Hepatocyte (in vitro differentiated cells): ENCODE measurements around the gene SLC26A8. TPM values are rescaled to one million over a fixed set of nuclear protein-coding genes. Genes with fewer than 3 reads are reported as not detected.
A peak's percentile ranks its signal among the peaks of the same experiment; 100 is the strongest.

ENCODE experiments used
- DNase-seq: peaks from one replicate; pipeline ENCODE4 v3.0.0-alpha.2; 2016; ENCODE audit warnings: low spot score
- H2AFZ ChIP-seq: fragments of 200-600 bp; sonication (generic); 2 replicates; pipeline ENCODE4 v1.6.0; 2016; ENCODE audit warnings: antibody characterized with exemption, mild to moderate bottlenecking
- H3K27ac ChIP-seq: fragments of 200-600 bp; sonication (generic); 2 replicates; pipeline ENCODE4 v1.5.1; 2016; ENCODE audit warnings: mild to moderate bottlenecking
- H3K27me3 ChIP-seq: fragments of 200-600 bp; sonication (generic); 2 replicates; pipeline ENCODE4 v1.6.1; 2016
- H3K36me3 ChIP-seq: fragments of 200-600 bp; sonication (generic); replicated peaks from 2 replicates; pipeline ENCODE4 v1.5.1; 2016; ENCODE audit warnings: low read depth; ENCODE audit not compliant: insufficient read depth
- H3K4me1 ChIP-seq: fragments of 200-600 bp; sonication (generic); 2 replicates; pipeline ENCODE4 v1.5.1; 2016; ENCODE audit warnings: mild to moderate bottlenecking, moderate library complexity; ENCODE audit not compliant: insufficient read depth
- H3K4me2 ChIP-seq: fragments of 200-600 bp; sonication (generic); 2 replicates; pipeline ENCODE4 v1.6.0; 2016
- H3K4me3 ChIP-seq: fragments of 200-600 bp; sonication (generic); 2 replicates; pipeline ENCODE4 v1.5.1; 2016; ENCODE audit warnings: mild to moderate bottlenecking
- H3K79me2 ChIP-seq: fragments of 200-600 bp; sonication (generic); 2 replicates; pipeline ENCODE4 v1.6.0; 2017; ENCODE audit warnings: mild to moderate bottlenecking
- H3K9me2 ChIP-seq: fragments of 200-600 bp; sonication (generic); replicated peaks from 2 replicates; pipeline ENCODE4 v1.6.0; 2017; ENCODE audit warnings: mild to moderate bottlenecking; ENCODE audit not compliant: insufficient read depth
- H3K9me3 ChIP-seq: fragments of 200-600 bp; sonication (generic); 2 replicates; pipeline ENCODE4 v1.5.1; 2016; ENCODE audit warnings: low read depth, mild to moderate bottlenecking
- H4K20me1 ChIP-seq: fragments of 200-600 bp; sonication (generic); 2 replicates; pipeline ENCODE4 v1.6.0; 2016; ENCODE audit warnings: mild to moderate bottlenecking; ENCODE audit not compliant: insufficient read depth, poor library complexity, severe bottlenecking
- CTCF ChIP-seq: fragments of 200-600 bp; sonication (generic); IDR thresholded peaks from 2 replicates; pipeline ENCODE4 v1.5.1; 2016; ENCODE audit warnings: antibody characterized with exemption, mild to moderate bottlenecking; ENCODE audit not compliant: poor library complexity
- EZH2 ChIP-seq: fragments of 200-600 bp; sonication (generic); IDR thresholded peaks from 2 replicates; pipeline ENCODE4 v1.6.1; 2016; ENCODE audit warnings: antibody characterized with exemption, mild to moderate bottlenecking, borderline replicate concordance
- EZH2phosphoT487 ChIP-seq: fragments of 200-600 bp; sonication (generic); IDR thresholded peaks from one replicate; pipeline ENCODE4 v1.6.1; 2018; ENCODE audit warnings: antibody characterized with exemption, mild to moderate bottlenecking, low read depth, moderate library complexity; ENCODE audit not compliant: unreplicated experiment, severe bottlenecking
- WGBS: methylation state at CpG from one replicate; pipeline ENCODE4 v1.1.6; 2016; ENCODE audit warnings: low lambda C conversion rate; ENCODE audit errors: missing lambda C conversion rate; 5-methylcytosine and 5-hydroxymethylcytosine counted together
- polyA plus RNA-seq: library from polyadenylated mRNA; unstranded; fragments of >200 nt; fragmentation: Nextera tagmentation; extraction: Ambion mirVana; gene quantifications from 2 replicates; pipeline ENCODE4 v1.2.1, GENCODE V29; 2016
- total RNA-seq: library from RNA; depleted of rRNA; stranded (reverse); fragments of >200 nt; gene quantifications from 2 replicates; pipeline ENCODE4 v1.2.3, GENCODE V29; 2014

SLC26A8 gene
- total and polyA plus RNA-seq, 2 experiments from 2014 or later, result not detected

- H3K9me2 ChIP-seq, result no peaks in the 10 kb centered on the region
- peak overlapping the region; percentile 33 for H3K27ac ChIP-seq
- no peaks in the 10 kb centered on the region for H3K9me3 ChIP-seq
- DNase-seq, result no peak
- no peaks in the 10 kb centered on the region for H3K27me3 ChIP-seq
- 84% methylated on average over 4 of the region's 4 CpGs for WGBS
- peaks cover 98% of the 10 kb centered on the region for H4K20me1 ChIP-seq
- peak overlapping the region; percentile 12 for H3K4me2 ChIP-seq
- no peak overlapping the region for H2AFZ ChIP-seq
- no peaks in the 10 kb centered on the region for H3K36me3 ChIP-seq
- peaks cover 23% of the 10 kb centered on the region for H3K4me1 ChIP-seq
- H3K79me2 ChIP-seq, result peaks cover 100% of the 10 kb centered on the region
- H3K4me3 ChIP-seq, result no peak overlapping the region
- TF ChIP-seq CTCF, result no peak
These were observed 13.9 kb upstream of the SLC26A8 start for GRCh38 chr6:36038120-36038876.

GRCh38 chr6:36035225-36035624 is 10.8 kb upstream of the SLC26A8 start:
- Histone ChIP-seq H2AFZ (no peak overlapping the region), H3K79me2 (peaks cover 100% of the 10 kb centered on the region), H3K27ac (no peak overlapping the region), H3K9me3 (no peaks in the 10 kb centered on the region), H3K4me3 (no peak overlapping the region), H3K36me3 (no peaks in the 10 kb centered on the region), H3K4me1 (peaks cover 26% of the 10 kb centered on the region), H4K20me1 (peaks cover 94% of the 10 kb centered on the region), H3K4me2 (no peak overlapping the region), H3K27me3 (no peaks in the 10 kb centered on the region), H3K9me2 (no peaks in the 10 kb centered on the region)
- no peak for DNase-seq
- TF ChIP-seq CTCF, result no peak
- TF ChIP-seq EZH2, result no peak
- no peak for TF ChIP-seq EZH2phosphoT487
- WGBS, result 78% methylated on average over 4 of the region's 4 CpGs

- no peak for DNase-seq
- H3K27me3 ChIP-seq, result no peaks in the 10 kb centered on the region
- no peak overlapping the region for H3K4me3 ChIP-seq
- H3K4me1 ChIP-seq, result peaks cover 29% of the 10 kb centered on the region
- peak overlapping the region; percentile 24 for H3K4me2 ChIP-seq
- no peaks in the 10 kb centered on the region for H3K9me2 ChIP-seq
- no peak overlapping the region for H2AFZ ChIP-seq
- no peaks in the 10 kb centered on the region for H3K9me3 ChIP-seq
- peaks cover 93% of the 10 kb centered on the region for H4K20me1 ChIP-seq
- TF ChIP-seq CTCF (no peak), EZH2phosphoT487 (no peak), EZH2 (no peak)
- H3K79me2 ChIP-seq, result peaks cover 100% of the 10 kb centered on the region
- H3K27ac ChIP-seq, result no peak overlapping the region
- WGBS, result 88% methylated on average over 3 of the region's 3 CpGs
- no peaks in the 10 kb centered on the region for H3K36me3 ChIP-seq
These were observed 10.0 kb upstream of the SLC26A8 start for GRCh38 chr6:36034441-36034840.
